ENCODE results near the gene C1QTNF4.

The C1QTNF4 gene

DNA sequence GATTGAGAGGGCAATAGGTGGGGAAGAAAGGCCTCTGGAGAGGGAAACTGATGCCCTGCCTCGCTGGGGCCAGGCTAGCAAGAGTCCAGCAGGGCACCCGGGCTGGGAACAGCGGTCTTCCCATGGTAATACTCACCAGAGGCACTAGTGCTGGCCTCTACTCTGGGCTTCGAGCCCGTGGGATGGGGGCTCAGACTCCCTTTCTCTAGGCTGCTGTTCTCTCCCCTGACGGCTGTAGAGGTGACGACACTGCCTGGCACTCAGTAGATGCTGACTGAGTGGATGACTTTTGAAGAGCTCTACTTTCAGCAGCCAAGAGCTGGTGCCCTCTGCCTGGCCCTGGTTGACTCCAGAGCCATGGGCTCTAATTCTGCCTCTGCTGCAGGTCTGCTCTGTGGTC lies 818 bp upstream of the C1QTNF4 start:
- in situ Hi-C loops (cut with HindIII; ENCODE audit: low sequenced_read_pairs), result no loop called here
- no peak overlapping the region for H3K4me3 ChIP-seq (ENCODE audit: low read depth, low read length)
- DNase-seq (ENCODE audit: low read depth, low spot score), result no peak
- TF ChIP-seq CTCF (IDR thresholded peaks at IDR 0.05; ENCODE audit: low read depth, low read length), result no peak

DNA sequence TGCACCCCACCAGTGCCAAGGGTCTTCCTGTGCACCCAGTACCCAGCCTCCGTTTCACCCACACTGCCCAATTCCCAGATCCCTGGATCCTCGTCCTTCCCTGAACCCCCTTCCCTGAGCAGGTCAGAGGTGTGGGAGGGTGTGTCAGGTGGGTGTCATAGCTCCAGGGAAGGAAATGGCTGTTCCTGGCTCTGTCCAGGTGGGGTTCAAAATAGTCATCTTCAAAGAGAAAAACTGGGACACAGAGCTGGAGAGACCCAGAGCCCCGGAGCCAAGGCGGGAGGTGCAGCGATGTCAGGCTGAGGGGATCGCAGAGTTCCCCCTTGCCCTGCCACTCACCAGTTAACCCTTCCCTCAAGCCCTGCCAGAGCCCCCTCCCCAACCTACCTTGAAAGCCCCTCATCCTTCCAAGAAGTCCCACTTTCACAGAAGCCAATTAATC lies 698 bp downstream of the C1QTNF4 start:
- in situ Hi-C loops (cut with HindIII; ENCODE audit: low sequenced_read_pairs), result no loop called here
- TF ChIP-seq CTCF (IDR thresholded peaks at IDR 0.05; ENCODE audit: low read depth, low read length), result no peak
- DNase-seq (ENCODE audit: low read depth, low spot score), result no peak
- H3K4me3 ChIP-seq (ENCODE audit: low read depth, low read length), result peak overlapping the region; percentile 6

GRCh38 chr11:47592970-47593369 lies 1.2 kb downstream of the C1QTNF4 start:
- no peak for DNase-seq (ENCODE audit: low read depth, low spot score)
- no peak overlapping the region for H3K4me3 ChIP-seq (ENCODE audit: low read depth, low read length)

GRCh38 chr11:47592251-47592650 lies 2.0 kb downstream of the C1QTNF4 start:
- no peak overlapping the region for H3K4me3 ChIP-seq (ENCODE audit: low read depth, low read length)
- no peak for TF ChIP-seq CTCF (IDR thresholded peaks at IDR 0.05; ENCODE audit: low read depth, low read length)
- DNase-seq (ENCODE audit: low read depth, low spot score), result no peak
- in situ Hi-C loops (cut with HindIII; ENCODE audit: low sequenced_read_pairs), result no loop called here

More at GRCh38 chr11:47592970-47593369, 1.2 kb downstream of the C1QTNF4 start:
- in situ Hi-C loops (cut with HindIII; ENCODE audit: low sequenced_read_pairs), result no loop called here
- no peak for TF ChIP-seq CTCF (IDR thresholded peaks at IDR 0.05; ENCODE audit: low read depth, low read length)

- no peak for TF ChIP-seq CTCF (IDR thresholded peaks at IDR 0.05; ENCODE audit: low read depth, low read length)
- in situ Hi-C loops (cut with HindIII; ENCODE audit: low sequenced_read_pairs), result no loop called here
- DNase-seq (ENCODE audit: low read depth, low spot score), result no peak
- H3K4me3 ChIP-seq (ENCODE audit: low read depth, low read length), result no peak overlapping the region
Observed at GRCh38 chr11:47591764-47592163, 2.4 kb downstream of the C1QTNF4 start.

DNA sequence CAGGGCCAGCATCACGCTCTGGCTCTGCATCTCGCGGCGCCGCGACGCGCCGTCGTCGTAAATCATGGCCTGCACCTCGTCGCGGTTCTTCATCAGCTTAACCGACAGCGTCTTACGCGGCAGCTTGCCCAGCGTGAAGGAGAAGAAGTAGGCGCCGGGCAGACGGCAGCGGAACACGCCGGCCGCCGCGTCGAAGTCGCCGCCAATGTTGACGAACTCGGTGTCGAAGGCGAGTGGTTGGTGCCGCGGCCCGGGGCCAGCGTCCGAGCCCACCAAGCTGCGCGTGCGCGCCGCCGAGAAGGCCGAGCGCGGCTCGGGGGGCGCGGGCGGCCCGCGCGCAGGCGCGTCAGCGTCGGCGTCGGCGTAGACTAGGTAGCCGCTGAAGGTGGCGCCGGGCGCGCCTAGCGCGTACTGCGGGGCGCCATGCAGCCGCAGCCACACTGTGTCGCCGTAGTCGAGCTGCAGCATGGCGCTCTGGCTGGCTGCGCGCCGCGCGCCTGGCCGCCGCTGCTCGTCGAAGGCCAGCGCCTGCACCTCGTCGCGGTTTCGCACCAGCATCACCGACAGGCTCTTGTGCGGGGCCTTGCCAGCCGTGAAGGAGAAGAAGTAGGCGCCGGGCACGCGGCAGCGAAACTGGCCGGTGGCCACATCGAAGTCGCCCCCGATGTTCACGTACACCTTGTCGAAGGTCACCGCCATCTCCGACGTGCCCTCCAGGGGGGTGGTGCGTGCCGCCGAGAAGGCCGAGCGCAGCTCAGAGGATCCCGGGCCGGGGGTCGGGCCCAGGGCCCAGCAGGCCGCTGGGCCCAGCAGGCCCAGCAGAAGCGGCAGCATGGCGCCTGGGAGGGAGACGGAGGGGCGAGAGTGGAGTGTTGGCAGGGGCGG lies 4.0 kb downstream of the C1QTNF4 start:
- in situ Hi-C loops (cut with HindIII; ENCODE audit: low sequenced_read_pairs), result no loop called here
- TF ChIP-seq CTCF (IDR thresholded peaks at IDR 0.05; ENCODE audit: low read depth, low read length), result no peak
- peak; percentile 14 for DNase-seq (ENCODE audit: low read depth, low spot score)
- H3K4me3 ChIP-seq (ENCODE audit: low read depth, low read length), result peak overlapping the region; percentile 21
